ENCODE measurements around the gene PF4V1. TPM values are rescaled to one million over a fixed set of nuclear protein-coding genes. Genes with fewer than 3 reads are reported as not detected.
"Not testable (repeated sequence)": the region's sequence is repeated elsewhere in the genome, so short reads cannot be mapped to it uniquely, and the experiment has no call there.

The PF4V1 gene
- total RNA-seq, 1 donor from 2014 or later = 1.6 TPM

- FAIRE-seq = no peak
- no peak for DNase-seq (ENCODE audit: low read depth)
- TF ChIP-seq CTCF (IDR thresholded peaks at IDR 0.05; ENCODE audit: insufficient read depth, low read length, severe bottlenecking) = no peak
- Histone ChIP-seq H3K36me3 (ENCODE audit: control insufficient read depth, insufficient read depth, low read length) (no peaks in the 10 kb centered on the region), H3K4me3 (ENCODE audit: low read depth, low read length) (no peak overlapping the region), H3K27me3 (ENCODE audit: control insufficient read depth, insufficient read depth, low read length) (no peaks in the 10 kb centered on the region)
Observed at GRCh38 chr4:73896416-73896815, 43.3 kb downstream of the PF4V1 start.

GRCh38 chr4:73897380-73898136 is 44.5 kb downstream of the PF4V1 start:
- no peak for DNase-seq (ENCODE audit: low read depth)
- no peak for TF ChIP-seq CTCF (IDR thresholded peaks at IDR 0.05; ENCODE audit: insufficient read depth, low read length, severe bottlenecking)
- FAIRE-seq = no peak

GRCh38 chr4:73899338-73899737 is 46.2 kb downstream of the PF4V1 start:
- H3K36me3 ChIP-seq (ENCODE audit: control insufficient read depth, insufficient read depth, low read length); DNase-seq (ENCODE audit: low read depth); H3K27me3 ChIP-seq (ENCODE audit: control insufficient read depth, insufficient read depth, low read length); FAIRE-seq; H3K4me3 ChIP-seq (ENCODE audit: low read depth, low read length): not testable (repeated sequence)

More at GRCh38 chr4:73897380-73898136, 44.5 kb downstream of the PF4V1 start:
- no peaks in the 10 kb centered on the region for H3K36me3 ChIP-seq (ENCODE audit: control insufficient read depth, insufficient read depth, low read length)
- H3K4me3 ChIP-seq (ENCODE audit: low read depth, low read length) = no peak overlapping the region
- H3K27me3 ChIP-seq (ENCODE audit: control insufficient read depth, insufficient read depth, low read length) = no peaks in the 10 kb centered on the region

- no peaks in the 10 kb centered on the region for H3K27me3 ChIP-seq (ENCODE audit: control insufficient read depth, insufficient read depth, low read length)
- DNase-seq (ENCODE audit: low read depth) = no peak
- no peak overlapping the region for H3K4me3 ChIP-seq (ENCODE audit: low read depth, low read length)
- H3K36me3 ChIP-seq (ENCODE audit: control insufficient read depth, insufficient read depth, low read length) = no peaks in the 10 kb centered on the region
- peak; percentile 52 for FAIRE-seq
- no peak for TF ChIP-seq CTCF (IDR thresholded peaks at IDR 0.05; ENCODE audit: insufficient read depth, low read length, severe bottlenecking)
Observed at GRCh38 chr4:73901031-73901430, 47.9 kb downstream of the PF4V1 start.

- no peaks in the 10 kb centered on the region for H3K27me3 ChIP-seq (ENCODE audit: control insufficient read depth, insufficient read depth, low read length)
- H3K36me3 ChIP-seq (ENCODE audit: control insufficient read depth, insufficient read depth, low read length) = no peaks in the 10 kb centered on the region
- H3K4me3 ChIP-seq (ENCODE audit: low read depth, low read length) = no peak overlapping the region
- DNase-seq (ENCODE audit: low read depth) (peak; percentile 69), FAIRE-seq (no peak)
- no peak for TF ChIP-seq CTCF (IDR thresholded peaks at IDR 0.05; ENCODE audit: insufficient read depth, low read length, severe bottlenecking)
Observed at GRCh38 chr4:73902038-73902637, 49.0 kb downstream of the PF4V1 start.

GRCh38 chr4:73902817-73903547 is 49.9 kb downstream of the PF4V1 start:
- H3K4me3 ChIP-seq (ENCODE audit: low read depth, low read length) = no peak overlapping the region
- no peaks in the 10 kb centered on the region for H3K27me3 ChIP-seq (ENCODE audit: control insufficient read depth, insufficient read depth, low read length)
- DNase-seq (ENCODE audit: low read depth) (no peak), FAIRE-seq (no peak)
- TF ChIP-seq CTCF (IDR thresholded peaks at IDR 0.05; ENCODE audit: insufficient read depth, low read length, severe bottlenecking) = no peak
- H3K36me3 ChIP-seq (ENCODE audit: control insufficient read depth, insufficient read depth, low read length) = no peaks in the 10 kb centered on the region

All from bronchial epithelial cell (primary cell).